HepG2 (cell line): ENCODE measurements around the gene TMBIM4. TPM values are rescaled to one million over a fixed set of nuclear protein-coding genes. Genes with fewer than 3 reads are reported as not detected.

Source experiments
- CEBPB ChIP-seq: IDR thresholded peaks from 2 replicates; pipeline ENCODE4 v1.6.1; 2011; ENCODE audit warnings: low read depth, low read length, improper control_type of control experiment, borderline replicate concordance
- CHD4 ChIP-seq: fragments of 200-600 bp; sonication (generic); IDR thresholded peaks from 2 replicates; pipeline ENCODE4 v1.7.0; 2017; ENCODE audit warnings: mild to moderate bottlenecking, low read length, borderline replicate concordance
- EEA1 ChIP-seq: sonication (generic); formaldehyde crosslinking; IDR thresholded peaks from 2 replicates; pipeline ENCODE4 v1.5.1; 2020; ENCODE audit warnings: mild to moderate bottlenecking, missing genetic modification reagents, borderline replicate concordance
- ELF3 ChIP-seq: IDR thresholded peaks from 2 replicates; pipeline ENCODE4 v1.6.1; 2016; ENCODE audit warnings: missing genetic modification reagents, missing compliant biosample characterization
- ELF4 ChIP-seq: sonication (generic); formaldehyde crosslinking; IDR thresholded peaks from 2 replicates; pipeline ENCODE4 v1.5.0; 2020; ENCODE audit warnings: missing genetic modification reagents, mild to moderate bottlenecking, moderate library complexity, borderline replicate concordance
- ETV5 ChIP-seq: IDR thresholded peaks from 2 replicates; pipeline ENCODE4 v1.6.1; 2018; ENCODE audit warnings: missing biosample characterization, missing genetic modification reagents, inconsistent platforms, borderline replicate concordance
- GABPB1 ChIP-seq: IDR thresholded peaks from 2 replicates; pipeline ENCODE4 v1.6.1; 2016; ENCODE audit warnings: mild to moderate bottlenecking, missing genetic modification reagents, moderate library complexity, missing compliant biosample characterization
- HMG20A ChIP-seq: IDR thresholded peaks from 2 replicates; pipeline ENCODE4 v1.6.1; 2016; ENCODE audit warnings: borderline replicate concordance
- HMGA1 ChIP-seq: sonication (generic); formaldehyde crosslinking; conservative IDR thresholded peaks from 2 replicates; pipeline ENCODE4 v1.4.0; 2020; ENCODE audit warnings: missing genetic modification reagents
- KDM1A ChIP-seq: IDR thresholded peaks from 2 replicates; pipeline ENCODE4 v1.6.1; 2016; ENCODE audit warnings: missing compliant biosample characterization
- KLF12 ChIP-seq: sonication (generic); formaldehyde crosslinking; IDR thresholded peaks from 2 replicates; pipeline ENCODE4 v1.4.0; 2020; ENCODE audit warnings: missing genetic modification reagents, borderline replicate concordance
- PRMT3 ChIP-seq: sonication (generic); formaldehyde crosslinking; IDR thresholded peaks from 2 replicates; pipeline ENCODE4 v1.8.1; 2022; ENCODE audit warnings: low read depth, mild to moderate bottlenecking, moderate library complexity, missing genetic modification reagents, borderline replicate concordance
- RAD51 ChIP-seq: fragments of 450-650 bp; IDR thresholded peaks from 2 replicates; pipeline ENCODE4 v1.6.1; 2016; ENCODE audit warnings: borderline replicate concordance
- RBAK ChIP-seq: sonication (generic); formaldehyde crosslinking; IDR thresholded peaks from 2 replicates; pipeline ENCODE4 v1.5.1; 2020; ENCODE audit warnings: mild to moderate bottlenecking, missing genetic modification reagents
- RBFOX2 ChIP-seq: fragments of 200-400 bp; formaldehyde crosslinking; IDR thresholded peaks from 2 replicates; pipeline ENCODE4 v1.6.1; 2017; ENCODE audit warnings: low read depth, mild to moderate bottlenecking, low read length
- RFXAP ChIP-seq: sonication (generic); formaldehyde crosslinking; IDR thresholded peaks from 2 replicates; pipeline ENCODE4 v1.4.0; 2020; ENCODE audit warnings: missing genetic modification reagents, borderline replicate concordance
- TARDBP ChIP-seq: sonication (generic); formaldehyde crosslinking; IDR thresholded peaks from 2 replicates; pipeline ENCODE4 v1.8.0; 2022; ENCODE audit warnings: mild to moderate bottlenecking, missing genetic modification reagents
- TOPORS ChIP-seq: sonication (generic); formaldehyde crosslinking; IDR thresholded peaks from 2 replicates; pipeline ENCODE4 v1.8.0; 2023; ENCODE audit warnings: mild to moderate bottlenecking, missing genetic modification reagents
- XRCC5 ChIP-seq: fragments of 200-400 bp; formaldehyde crosslinking; optimal IDR thresholded peaks from 2 replicates; pipeline ENCODE3; 2017; ENCODE audit warnings: mild to moderate bottlenecking, low read length
- ZNF124 ChIP-seq: sonication (generic); formaldehyde crosslinking; IDR thresholded peaks from 2 replicates; pipeline ENCODE4 v1.4.0; 2020; ENCODE audit warnings: missing genetic modification reagents
- ZNF180 ChIP-seq: sonication (generic); formaldehyde crosslinking; IDR thresholded peaks from 2 replicates; pipeline ENCODE4 v1.4.0; 2020; ENCODE audit warnings: low read depth, missing genetic modification reagents, borderline replicate concordance
- ZNF329 ChIP-seq: sonication (generic); formaldehyde crosslinking; IDR thresholded peaks from 2 replicates; pipeline ENCODE4 v1.9.0; 2021; ENCODE audit warnings: low read depth, mild to moderate bottlenecking, missing genetic modification reagents
- ZNF331 ChIP-seq: sonication (generic); formaldehyde crosslinking; IDR thresholded peaks from 2 replicates; pipeline ENCODE4 v1.4.0; 2020; ENCODE audit warnings: missing genetic modification reagents
- ZNF607 ChIP-seq: sonication (generic); formaldehyde crosslinking; IDR thresholded peaks from 2 replicates; pipeline ENCODE4 v1.5.1; 2020; ENCODE audit warnings: missing genetic modification reagents, mild to moderate bottlenecking, borderline replicate concordance
- ZNF678 ChIP-seq: sonication (generic); formaldehyde crosslinking; IDR thresholded peaks from 2 replicates; pipeline ENCODE4 v1.4.0; 2020; ENCODE audit warnings: mild to moderate bottlenecking, missing genetic modification reagents
- ZNF75D ChIP-seq: sonication (generic); formaldehyde crosslinking; IDR thresholded peaks from 2 replicates; pipeline ENCODE4 v1.8.1; 2023; ENCODE audit warnings: missing genetic modification reagents, mild to moderate bottlenecking, borderline replicate concordance
- ZNF879 ChIP-seq: sonication (generic); formaldehyde crosslinking; IDR thresholded peaks from 2 replicates; pipeline ENCODE4 v1.8.1; 2023; ENCODE audit warnings: missing genetic modification reagents
- ZSCAN25 ChIP-seq: sonication (generic); formaldehyde crosslinking; IDR thresholded peaks from 2 replicates; pipeline ENCODE4 v1.8.0; 2022; ENCODE audit warnings: mild to moderate bottlenecking, missing genetic modification reagents
- polyA plus RNA-seq, 8 experiments: library from polyadenylated mRNA; depleted of rRNA in 3 of 8; stranded (reverse) in 7 of 8; unstranded in 1 of 8; fragments of >200 nt; fragmentation: Illumina TruSeq in 4 of 8; extraction: Trizol in 4 of 8; gene quantifications; 2 replicates each; pipeline versions ENCODE4 v1.2.1 to v1.2.3, GENCODE V29; 2011 to 2016; ENCODE audit warnings: low read depth in 4 of 8, missing spikeins in 1 of 8, mixed read lengths in 1 of 8; ENCODE audit not compliant: insufficient read depth in 1 of 8
- total RNA-seq, 5 experiments: library from RNA; depleted of rRNA; stranded (reverse); fragments of >200 nt; fragmentation: Illumina TruSeq; extraction: Trizol; gene quantifications; 2 replicates each; pipeline ENCODE4 v1.2.3, GENCODE V29; 2016; ENCODE audit warnings: low read depth in 1 of 5
- TF ChIP-seq, protein P1 (sequence below): sonication (generic); formaldehyde crosslinking; IDR thresholded peaks from 2 replicates; pipeline ENCODE4 v1.4.0; 2020; ENCODE audit warnings: mild to moderate bottlenecking, missing genetic modification reagents
- TF ChIP-seq, protein P2 (sequence below): fragments of 450-650 bp; IDR thresholded peaks from 2 replicates; pipeline ENCODE4 v1.6.1; 2017; ENCODE audit warnings: mild to moderate bottlenecking
- TF ChIP-seq, protein P3 (sequence below): sonication (generic); formaldehyde crosslinking; IDR thresholded peaks from 2 replicates; pipeline ENCODE4 v1.8.1; 2023; ENCODE audit warnings: mild to moderate bottlenecking, moderate library complexity, missing genetic modification reagents

The TMBIM4 gene
- total and polyA plus RNA-seq, 2 of the 13 experiments (the other 11 are each of a cell fraction or from before 2014, with no cell fraction given), result 60.5 to 67.7 TPM

DNA sequence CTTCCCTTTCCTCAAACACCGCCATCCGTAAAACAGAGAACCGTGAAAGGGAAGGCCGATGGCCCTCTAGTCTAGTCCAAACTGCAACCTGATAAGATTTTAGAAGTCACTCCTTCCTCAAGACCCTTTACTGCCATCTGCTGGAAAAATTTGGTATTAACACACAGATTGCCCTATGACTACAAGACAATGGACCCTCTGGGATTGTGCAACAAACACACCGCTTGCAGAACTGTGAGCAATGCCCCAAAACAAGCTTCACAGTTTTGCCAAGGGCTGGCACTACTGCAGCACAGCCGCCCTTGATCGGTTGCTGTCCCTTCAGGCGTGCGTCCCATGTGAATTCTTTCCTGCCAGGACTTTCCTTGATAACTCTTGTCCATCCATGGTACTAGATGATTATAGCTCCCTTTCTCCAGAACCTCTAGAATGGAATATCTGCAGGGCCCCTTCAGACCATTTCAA lies 62.3 kb downstream of the TMBIM4 start (continued):
- TF ChIP-seq, protein P1, sequence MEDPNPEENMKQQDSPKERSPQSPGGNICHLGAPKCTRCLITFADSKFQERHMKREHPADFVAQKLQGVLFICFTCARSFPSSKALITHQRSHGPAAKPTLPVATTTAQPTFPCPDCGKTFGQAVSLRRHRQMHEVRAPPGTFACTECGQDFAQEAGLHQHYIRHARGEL (CRISPR knock-in tag), result no peak
- TF ChIP-seq GABPB1, result no peak
- TF ChIP-seq PRMT3 (CRISPR knock-in tag), result no peak
- TF ChIP-seq RFXAP (CRISPR knock-in tag), result no peak
- peak; percentile 42 for TF ChIP-seq XRCC5
- no peak for TF ChIP-seq EEA1 (CRISPR knock-in tag)
- TF ChIP-seq ZNF124 (CRISPR knock-in tag), result 0 out of 2 replicates have a peak, but pooled peaks have one; percentile 39
- TF ChIP-seq, protein P2, sequence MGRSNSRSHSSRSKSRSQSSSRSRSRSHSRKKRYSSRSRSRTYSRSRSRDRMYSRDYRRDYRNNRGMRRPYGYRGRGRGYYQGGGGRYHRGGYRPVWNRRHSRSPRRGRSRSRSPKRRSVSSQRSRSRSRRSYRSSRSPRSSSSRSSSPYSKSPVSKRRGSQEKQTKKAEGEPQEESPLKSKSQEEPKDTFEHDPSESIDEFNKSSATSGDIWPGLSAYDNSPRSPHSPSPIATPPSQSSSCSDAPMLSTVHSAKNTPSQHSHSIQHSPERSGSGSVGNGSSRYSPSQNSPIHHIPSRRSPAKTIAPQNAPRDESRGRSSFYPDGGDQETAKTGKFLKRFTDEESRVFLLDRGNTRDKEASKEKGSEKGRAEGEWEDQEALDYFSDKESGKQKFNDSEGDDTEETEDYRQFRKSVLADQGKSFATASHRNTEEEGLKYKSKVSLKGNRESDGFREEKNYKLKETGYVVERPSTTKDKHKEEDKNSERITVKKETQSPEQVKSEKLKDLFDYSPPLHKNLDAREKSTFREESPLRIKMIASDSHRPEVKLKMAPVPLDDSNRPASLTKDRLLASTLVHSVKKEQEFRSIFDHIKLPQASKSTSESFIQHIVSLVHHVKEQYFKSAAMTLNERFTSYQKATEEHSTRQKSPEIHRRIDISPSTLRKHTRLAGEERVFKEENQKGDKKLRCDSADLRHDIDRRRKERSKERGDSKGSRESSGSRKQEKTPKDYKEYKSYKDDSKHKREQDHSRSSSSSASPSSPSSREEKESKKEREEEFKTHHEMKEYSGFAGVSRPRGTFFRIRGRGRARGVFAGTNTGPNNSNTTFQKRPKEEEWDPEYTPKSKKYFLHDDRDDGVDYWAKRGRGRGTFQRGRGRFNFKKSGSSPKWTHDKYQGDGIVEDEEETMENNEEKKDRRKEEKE, result no peak
- no peak for TF ChIP-seq RAD51
- no peak for TF ChIP-seq ZNF180
- no peak for TF ChIP-seq ETV5 (CRISPR knock-in tag)
- peak; percentile 99 for TF ChIP-seq CEBPB
- TF ChIP-seq ZNF879, result no peak
- no peak for TF ChIP-seq ZNF75D (CRISPR knock-in tag)
- TF ChIP-seq HMGA1 (CRISPR knock-in tag), result no peak
- TF ChIP-seq KDM1A, result no peak
- TF ChIP-seq ELF4 (CRISPR knock-in tag), result no peak
- no peak for TF ChIP-seq ZNF607 (CRISPR knock-in tag)
- TF ChIP-seq ZNF331, result peak; percentile 63
- no peak for TF ChIP-seq RBAK
- no peak; the same call in 1 of the 2 replicates for TF ChIP-seq HMG20A
- peak; percentile 60; the same call in 1 of the 2 replicates for TF ChIP-seq ELF3 (CRISPR knock-in tag)
- no peak for TF ChIP-seq KLF12 (CRISPR knock-in tag)
- TF ChIP-seq ZSCAN25 (CRISPR knock-in tag), result no peak
- TF ChIP-seq TARDBP (CRISPR knock-in tag), result 0 out of 2 replicates have a peak, but pooled peaks have one; percentile 27
- TF ChIP-seq TOPORS (CRISPR knock-in tag), result no peak
- no peak for TF ChIP-seq ZNF329
- no peak for TF ChIP-seq ZNF678 (CRISPR knock-in tag)
- no peak for TF ChIP-seq RBFOX2
- TF ChIP-seq CHD4, result no peak
- TF ChIP-seq, protein P3, sequence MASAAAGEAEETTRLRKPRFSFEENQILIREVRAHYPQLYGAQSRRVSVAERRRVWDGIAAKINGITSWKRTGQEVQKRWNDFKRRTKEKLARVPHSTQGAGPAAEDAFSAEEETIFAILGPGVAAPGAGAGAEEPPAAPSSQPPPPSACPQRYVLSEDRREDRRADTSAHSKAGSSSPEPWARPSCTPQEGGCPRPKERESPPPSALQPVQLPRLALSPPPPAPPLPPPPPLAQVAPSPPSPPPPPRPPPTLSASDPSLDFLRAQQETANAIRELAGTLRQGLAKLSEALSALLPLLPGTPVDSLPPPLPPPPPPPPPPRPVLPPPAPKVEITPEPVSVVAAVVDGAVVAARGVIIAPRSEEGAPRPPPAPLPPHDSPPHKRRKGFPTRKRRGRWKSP (CRISPR knock-in tag), result no peak
